Measurements from ENCODE around the gene C5orf52. TPM values are rescaled to one million over a fixed set of nuclear protein-coding genes. Genes with fewer than 3 reads are reported as not detected.

Gene C5orf52
- total and polyA plus RNA-seq, 4 donors: not detected

DNA sequence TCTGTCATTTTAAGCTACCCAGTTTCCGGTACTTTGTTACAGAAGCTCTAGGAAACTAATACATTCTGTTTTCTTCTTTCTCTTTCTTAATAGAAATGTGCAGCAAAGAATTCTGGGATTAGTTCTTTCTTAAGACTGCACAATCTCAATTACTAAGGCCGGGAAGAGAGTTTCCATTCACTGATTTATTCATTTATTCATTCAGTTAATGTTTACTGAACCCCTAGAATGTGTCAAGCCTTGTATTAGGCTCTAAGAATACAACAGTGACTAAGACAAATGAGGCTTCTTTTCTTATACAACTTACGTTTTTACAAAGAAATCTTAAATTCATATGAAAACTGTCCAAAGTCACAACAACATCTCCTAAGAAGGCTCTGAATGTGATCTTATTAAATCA lies 32.4 kb downstream of the C5orf52 start:
- Histone ChIP-seq H3K36me3 (ENCODE audit: control insufficient read depth in 4 of 4, insufficient read depth in 3 of 4, low read depth in 1 of 4, low read length in 3 of 4) (no peaks in the 10 kb centered on the region), H3K9ac (ENCODE audit: low read depth in 1 of 2, low read length in 2 of 2) (no peak overlapping the region), H3K4me1 (ENCODE audit: control insufficient read depth in 4 of 4, insufficient read depth in 4 of 4, low read length in 3 of 4) (no peaks in the 10 kb centered on the region), H3K9me3 (ENCODE audit: control insufficient read depth in 4 of 4, low read length in 3 of 4) (peaks cover 0 to 4% (median 0%) of the 10 kb centered on the region in 4 donors), H3K27ac (ENCODE audit: low read depth in 1 of 2, low read length in 2 of 2) (no peak overlapping the region), H3K4me3 (ENCODE audit: low read depth in 1 of 3, low read length in 3 of 3) (no peak overlapping the region), H3K27me3 (ENCODE audit: control insufficient read depth in 4 of 4, insufficient read depth in 4 of 4, low read length in 3 of 4) (no peaks in the 10 kb centered on the region)
- TF ChIP-seq GABPA (IDR thresholded peaks at IDR 0.05 in 1 of 2, conservative IDR thresholded peaks at IDR 0.05 in 1 of 2): no peak
- no peak for TF ChIP-seq RAD21 (IDR thresholded peaks at IDR 0.05)
- TF ChIP-seq HNF4A (conservative IDR thresholded peaks at IDR 0.05): no peak
- no peak for TF ChIP-seq RXRA (IDR thresholded peaks at IDR 0.05)
- TF ChIP-seq, protein P1, sequence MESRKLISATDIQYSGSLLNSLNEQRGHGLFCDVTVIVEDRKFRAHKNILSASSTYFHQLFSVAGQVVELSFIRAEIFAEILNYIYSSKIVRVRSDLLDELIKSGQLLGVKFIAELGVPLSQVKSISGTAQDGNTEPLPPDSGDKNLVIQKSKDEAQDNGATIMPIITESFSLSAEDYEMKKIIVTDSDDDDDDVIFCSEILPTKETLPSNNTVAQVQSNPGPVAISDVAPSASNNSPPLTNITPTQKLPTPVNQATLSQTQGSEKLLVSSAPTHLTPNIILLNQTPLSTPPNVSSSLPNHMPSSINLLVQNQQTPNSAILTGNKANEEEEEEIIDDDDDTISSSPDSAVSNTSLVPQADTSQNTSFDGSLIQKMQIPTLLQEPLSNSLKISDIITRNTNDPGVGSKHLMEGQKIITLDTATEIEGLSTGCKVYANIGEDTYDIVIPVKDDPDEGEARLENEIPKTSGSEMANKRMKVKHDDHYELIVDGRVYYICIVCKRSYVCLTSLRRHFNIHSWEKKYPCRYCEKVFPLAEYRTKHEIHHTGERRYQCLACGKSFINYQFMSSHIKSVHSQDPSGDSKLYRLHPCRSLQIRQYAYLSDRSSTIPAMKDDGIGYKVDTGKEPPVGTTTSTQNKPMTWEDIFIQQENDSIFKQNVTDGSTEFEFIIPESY (IDR thresholded peaks at IDR 0.05): no peak
- no peak for DNase-seq (ENCODE audit: low spot score)
- 90% methylated on average over 3 of the region's 3 CpGs for WGBS

DNA sequence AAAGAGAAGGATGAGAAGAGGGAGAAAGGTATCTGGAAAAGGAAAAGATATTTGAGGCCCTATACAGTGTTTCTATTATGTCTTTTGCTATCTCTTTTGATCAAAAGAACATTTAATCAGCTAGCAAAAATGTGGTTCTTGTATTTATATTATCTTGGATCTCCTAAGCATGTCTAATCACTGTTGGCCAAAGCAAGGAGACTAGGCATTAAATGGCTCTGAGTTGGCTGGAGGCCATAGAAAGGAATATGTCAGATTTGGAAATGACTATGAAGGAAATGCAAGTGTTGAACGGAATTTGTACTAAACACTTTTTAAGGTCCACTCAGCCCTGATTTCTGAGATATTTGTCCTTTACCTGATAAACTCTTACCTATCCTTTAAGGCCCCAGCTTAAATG lies 37.5 kb downstream of the C5orf52 start:
- Histone ChIP-seq H3K9ac (ENCODE audit: low read depth in 1 of 2, low read length in 2 of 2) (no peak overlapping the region), H3K4me3 (ENCODE audit: low read depth in 1 of 3, low read length in 3 of 3) (no peak overlapping the region), H3K27ac (ENCODE audit: low read depth in 1 of 2, low read length in 2 of 2) (no peak overlapping the region), H3K36me3 (ENCODE audit: control insufficient read depth in 4 of 4, insufficient read depth in 3 of 4, low read depth in 1 of 4, low read length in 3 of 4) (no peaks in the 10 kb centered on the region), H3K4me1 (ENCODE audit: control insufficient read depth in 4 of 4, insufficient read depth in 4 of 4, low read length in 3 of 4) (no peaks in the 10 kb centered on the region), H3K9me3 (ENCODE audit: control insufficient read depth in 4 of 4, low read length in 3 of 4) (no peaks in the 10 kb centered on the region), H3K27me3 (ENCODE audit: control insufficient read depth in 4 of 4, insufficient read depth in 4 of 4, low read length in 3 of 4) (no peaks in the 10 kb centered on the region)
- no peak for TF ChIP-seq RXRA (IDR thresholded peaks at IDR 0.05)
- TF ChIP-seq JUND (IDR thresholded peaks at IDR 0.05): no peak
- no peak for TF ChIP-seq HNF4G (IDR thresholded peaks at IDR 0.05)
- no peak for TF ChIP-seq YY1 (IDR thresholded peaks at IDR 0.05)
- TF ChIP-seq, protein P2, sequence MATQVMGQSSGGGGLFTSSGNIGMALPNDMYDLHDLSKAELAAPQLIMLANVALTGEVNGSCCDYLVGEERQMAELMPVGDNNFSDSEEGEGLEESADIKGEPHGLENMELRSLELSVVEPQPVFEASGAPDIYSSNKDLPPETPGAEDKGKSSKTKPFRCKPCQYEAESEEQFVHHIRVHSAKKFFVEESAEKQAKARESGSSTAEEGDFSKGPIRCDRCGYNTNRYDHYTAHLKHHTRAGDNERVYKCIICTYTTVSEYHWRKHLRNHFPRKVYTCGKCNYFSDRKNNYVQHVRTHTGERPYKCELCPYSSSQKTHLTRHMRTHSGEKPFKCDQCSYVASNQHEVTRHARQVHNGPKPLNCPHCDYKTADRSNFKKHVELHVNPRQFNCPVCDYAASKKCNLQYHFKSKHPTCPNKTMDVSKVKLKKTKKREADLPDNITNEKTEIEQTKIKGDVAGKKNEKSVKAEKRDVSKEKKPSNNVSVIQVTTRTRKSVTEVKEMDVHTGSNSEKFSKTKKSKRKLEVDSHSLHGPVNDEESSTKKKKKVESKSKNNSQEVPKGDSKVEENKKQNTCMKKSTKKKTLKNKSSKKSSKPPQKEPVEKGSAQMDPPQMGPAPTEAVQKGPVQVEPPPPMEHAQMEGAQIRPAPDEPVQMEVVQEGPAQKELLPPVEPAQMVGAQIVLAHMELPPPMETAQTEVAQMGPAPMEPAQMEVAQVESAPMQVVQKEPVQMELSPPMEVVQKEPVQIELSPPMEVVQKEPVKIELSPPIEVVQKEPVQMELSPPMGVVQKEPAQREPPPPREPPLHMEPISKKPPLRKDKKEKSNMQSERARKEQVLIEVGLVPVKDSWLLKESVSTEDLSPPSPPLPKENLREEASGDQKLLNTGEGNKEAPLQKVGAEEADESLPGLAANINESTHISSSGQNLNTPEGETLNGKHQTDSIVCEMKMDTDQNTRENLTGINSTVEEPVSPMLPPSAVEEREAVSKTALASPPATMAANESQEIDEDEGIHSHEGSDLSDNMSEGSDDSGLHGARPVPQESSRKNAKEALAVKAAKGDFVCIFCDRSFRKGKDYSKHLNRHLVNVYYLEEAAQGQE (IDR thresholded peaks at IDR 0.05): no peak
- no peak for TF ChIP-seq GABPA (IDR thresholded peaks at IDR 0.05 in 1 of 2, conservative IDR thresholded peaks at IDR 0.05 in 1 of 2)
- 86% methylated on average over 1 of the region's 1 CpG for WGBS
- DNase-seq (ENCODE audit: low spot score): no peak

DNA sequence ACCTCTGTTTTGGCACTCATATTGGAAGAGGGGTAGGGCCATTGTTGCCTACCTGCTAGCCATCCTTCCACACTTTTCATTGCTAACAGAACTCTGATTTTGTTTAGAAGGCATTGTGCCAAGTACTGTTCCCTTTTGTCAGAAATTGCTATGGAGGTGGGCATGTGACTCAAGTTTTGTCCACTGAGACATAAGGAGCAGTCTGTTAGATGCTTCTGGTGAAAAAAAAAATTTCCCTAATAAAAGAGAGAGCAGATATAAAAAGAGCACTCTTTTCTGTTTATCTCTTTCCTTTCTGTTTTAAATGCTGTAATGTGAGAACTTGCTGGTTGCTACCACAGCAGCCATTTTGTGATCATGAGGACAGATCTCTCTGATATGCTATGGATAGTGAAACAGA lies 38.0 kb downstream of the C5orf52 start:
- no peaks in the 10 kb centered on the region for H3K9me3 ChIP-seq (ENCODE audit: control insufficient read depth in 4 of 4, low read length in 3 of 4)
- no peaks in the 10 kb centered on the region for H3K36me3 ChIP-seq (ENCODE audit: control insufficient read depth in 4 of 4, insufficient read depth in 3 of 4, low read depth in 1 of 4, low read length in 3 of 4)
- no peak overlapping the region for H3K4me3 ChIP-seq (ENCODE audit: low read depth in 1 of 3, low read length in 3 of 3)
- H3K4me1 ChIP-seq (ENCODE audit: control insufficient read depth in 4 of 4, insufficient read depth in 4 of 4, low read length in 3 of 4): no peaks in the 10 kb centered on the region
- no peak for DNase-seq (ENCODE audit: low spot score)
- no peak overlapping the region for H3K9ac ChIP-seq (ENCODE audit: low read depth in 1 of 2, low read length in 2 of 2)
- H3K27me3 ChIP-seq (ENCODE audit: control insufficient read depth in 4 of 4, insufficient read depth in 4 of 4, low read length in 3 of 4): no peaks in the 10 kb centered on the region
- no peak overlapping the region for H3K27ac ChIP-seq (ENCODE audit: low read depth in 1 of 2, low read length in 2 of 2)
- TF ChIP-seq RXRA (IDR thresholded peaks at IDR 0.05) (no peak), TAF1 (conservative IDR thresholded peaks at IDR 0.05) (no peak), NR2F2 (IDR thresholded peaks at IDR 0.05) (no peak), SP1 (IDR thresholded peaks at IDR 0.05) (no peak), FOXA1 (IDR thresholded peaks at IDR 0.05) (no peak), RAD21 (IDR thresholded peaks at IDR 0.05) (no peak), HNF4G (IDR thresholded peaks at IDR 0.05) (no peak), FOXA2 (IDR thresholded peaks at IDR 0.05) (no peak), JUND (IDR thresholded peaks at IDR 0.05) (no peak)
- TF ChIP-seq, protein P3, sequence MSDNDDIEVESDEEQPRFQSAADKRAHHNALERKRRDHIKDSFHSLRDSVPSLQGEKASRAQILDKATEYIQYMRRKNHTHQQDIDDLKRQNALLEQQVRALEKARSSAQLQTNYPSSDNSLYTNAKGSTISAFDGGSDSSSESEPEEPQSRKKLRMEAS (IDR thresholded peaks at IDR 0.05): no peak
- TF ChIP-seq, protein P2 (IDR thresholded peaks at IDR 0.05): no peak
- TF ChIP-seq, protein P4, sequence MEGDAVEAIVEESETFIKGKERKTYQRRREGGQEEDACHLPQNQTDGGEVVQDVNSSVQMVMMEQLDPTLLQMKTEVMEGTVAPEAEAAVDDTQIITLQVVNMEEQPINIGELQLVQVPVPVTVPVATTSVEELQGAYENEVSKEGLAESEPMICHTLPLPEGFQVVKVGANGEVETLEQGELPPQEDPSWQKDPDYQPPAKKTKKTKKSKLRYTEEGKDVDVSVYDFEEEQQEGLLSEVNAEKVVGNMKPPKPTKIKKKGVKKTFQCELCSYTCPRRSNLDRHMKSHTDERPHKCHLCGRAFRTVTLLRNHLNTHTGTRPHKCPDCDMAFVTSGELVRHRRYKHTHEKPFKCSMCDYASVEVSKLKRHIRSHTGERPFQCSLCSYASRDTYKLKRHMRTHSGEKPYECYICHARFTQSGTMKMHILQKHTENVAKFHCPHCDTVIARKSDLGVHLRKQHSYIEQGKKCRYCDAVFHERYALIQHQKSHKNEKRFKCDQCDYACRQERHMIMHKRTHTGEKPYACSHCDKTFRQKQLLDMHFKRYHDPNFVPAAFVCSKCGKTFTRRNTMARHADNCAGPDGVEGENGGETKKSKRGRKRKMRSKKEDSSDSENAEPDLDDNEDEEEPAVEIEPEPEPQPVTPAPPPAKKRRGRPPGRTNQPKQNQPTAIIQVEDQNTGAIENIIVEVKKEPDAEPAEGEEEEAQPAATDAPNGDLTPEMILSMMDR (IDR thresholded peaks at IDR 0.05; ENCODE audit: low read depth, low read length, missing input control): no peak
- TF ChIP-seq, protein P5, sequence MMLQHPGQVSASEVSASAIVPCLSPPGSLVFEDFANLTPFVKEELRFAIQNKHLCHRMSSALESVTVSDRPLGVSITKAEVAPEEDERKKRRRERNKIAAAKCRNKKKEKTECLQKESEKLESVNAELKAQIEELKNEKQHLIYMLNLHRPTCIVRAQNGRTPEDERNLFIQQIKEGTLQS (IDR thresholded peaks at IDR 0.05): no peak

All from liver (tissue), 9 donors.